Measurements from ENCODE around the gene GARNL3. TPM values are rescaled to one million over a fixed set of nuclear protein-coding genes. Genes with fewer than 3 reads are reported as not detected.

GARNL3 gene
- total RNA-seq, 1 donor from 2014 or later, result 7.8 TPM

GRCh38 chr9:127262602-127263001 is 2.0 kb upstream of the GARNL3 start:
- no peak overlapping the region for H3K27ac ChIP-seq
- ATAC-seq, result no peak

DNA sequence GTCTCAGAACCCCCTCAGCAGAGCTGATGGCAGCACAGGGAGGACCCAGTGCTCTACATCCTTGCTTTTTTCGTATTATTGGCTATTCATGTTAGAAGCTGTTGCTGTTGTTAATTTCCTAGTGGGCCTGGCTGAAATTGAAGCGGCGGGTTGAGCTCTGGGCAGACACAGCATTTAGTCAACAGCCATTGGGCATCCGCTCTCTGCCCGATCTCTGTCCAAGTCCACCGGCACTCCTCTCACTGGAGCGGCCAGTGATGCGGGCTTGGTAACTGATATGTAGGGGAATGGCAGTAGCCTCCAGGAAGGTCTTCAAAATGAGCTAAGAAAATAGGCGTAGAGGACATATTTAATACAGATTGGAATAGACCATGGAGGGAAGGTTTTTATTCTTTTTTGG is 1.3 kb upstream of the GARNL3 start:
- TF ChIP-seq, protein P1, sequence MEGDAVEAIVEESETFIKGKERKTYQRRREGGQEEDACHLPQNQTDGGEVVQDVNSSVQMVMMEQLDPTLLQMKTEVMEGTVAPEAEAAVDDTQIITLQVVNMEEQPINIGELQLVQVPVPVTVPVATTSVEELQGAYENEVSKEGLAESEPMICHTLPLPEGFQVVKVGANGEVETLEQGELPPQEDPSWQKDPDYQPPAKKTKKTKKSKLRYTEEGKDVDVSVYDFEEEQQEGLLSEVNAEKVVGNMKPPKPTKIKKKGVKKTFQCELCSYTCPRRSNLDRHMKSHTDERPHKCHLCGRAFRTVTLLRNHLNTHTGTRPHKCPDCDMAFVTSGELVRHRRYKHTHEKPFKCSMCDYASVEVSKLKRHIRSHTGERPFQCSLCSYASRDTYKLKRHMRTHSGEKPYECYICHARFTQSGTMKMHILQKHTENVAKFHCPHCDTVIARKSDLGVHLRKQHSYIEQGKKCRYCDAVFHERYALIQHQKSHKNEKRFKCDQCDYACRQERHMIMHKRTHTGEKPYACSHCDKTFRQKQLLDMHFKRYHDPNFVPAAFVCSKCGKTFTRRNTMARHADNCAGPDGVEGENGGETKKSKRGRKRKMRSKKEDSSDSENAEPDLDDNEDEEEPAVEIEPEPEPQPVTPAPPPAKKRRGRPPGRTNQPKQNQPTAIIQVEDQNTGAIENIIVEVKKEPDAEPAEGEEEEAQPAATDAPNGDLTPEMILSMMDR (IDR thresholded peaks at IDR 0.05), result no peak
- Histone ChIP-seq H3K27me3 (ENCODE audit: low read depth) (no peaks in the 10 kb centered on the region), H3K27ac (no peak overlapping the region), H3K4me3 (no peak overlapping the region), H3K36me3 (no peaks in the 10 kb centered on the region), H3K4me1 (no peaks in the 10 kb centered on the region), H3K9me3 (no peaks in the 10 kb centered on the region)
- ATAC-seq (no peak), DNase-seq (no peak)
- intact Hi-C loops (cut with DNase I), result no loop called here

More at GRCh38 chr9:127262602-127263001, 2.0 kb upstream of the GARNL3 start:
- Histone ChIP-seq H3K27me3 (ENCODE audit: low read depth) (no peaks in the 10 kb centered on the region), H3K9me3 (no peaks in the 10 kb centered on the region), H3K36me3 (no peaks in the 10 kb centered on the region), H3K4me1 (no peaks in the 10 kb centered on the region), H3K4me3 (no peak overlapping the region)
- TF ChIP-seq, protein P1 (IDR thresholded peaks at IDR 0.05), result no peak
- DNase-seq, result no peak
- intact Hi-C loops (cut with DNase I), result no loop called here

- Histone ChIP-seq H3K27ac (no peak overlapping the region), H3K4me3 (no peak overlapping the region), H3K27me3 (ENCODE audit: low read depth) (no peaks in the 10 kb centered on the region), H3K4me1 (no peaks in the 10 kb centered on the region), H3K9me3 (no peaks in the 10 kb centered on the region), H3K36me3 (no peaks in the 10 kb centered on the region)
- intact Hi-C loops (cut with DNase I), result no loop called here
- ATAC-seq, result no peak
- DNase-seq, result no peak
- TF ChIP-seq, protein P1 (IDR thresholded peaks at IDR 0.05), result no peak
Measured at GRCh38 chr9:127263664-127264063, 910 bp upstream of the GARNL3 start.

DNA sequence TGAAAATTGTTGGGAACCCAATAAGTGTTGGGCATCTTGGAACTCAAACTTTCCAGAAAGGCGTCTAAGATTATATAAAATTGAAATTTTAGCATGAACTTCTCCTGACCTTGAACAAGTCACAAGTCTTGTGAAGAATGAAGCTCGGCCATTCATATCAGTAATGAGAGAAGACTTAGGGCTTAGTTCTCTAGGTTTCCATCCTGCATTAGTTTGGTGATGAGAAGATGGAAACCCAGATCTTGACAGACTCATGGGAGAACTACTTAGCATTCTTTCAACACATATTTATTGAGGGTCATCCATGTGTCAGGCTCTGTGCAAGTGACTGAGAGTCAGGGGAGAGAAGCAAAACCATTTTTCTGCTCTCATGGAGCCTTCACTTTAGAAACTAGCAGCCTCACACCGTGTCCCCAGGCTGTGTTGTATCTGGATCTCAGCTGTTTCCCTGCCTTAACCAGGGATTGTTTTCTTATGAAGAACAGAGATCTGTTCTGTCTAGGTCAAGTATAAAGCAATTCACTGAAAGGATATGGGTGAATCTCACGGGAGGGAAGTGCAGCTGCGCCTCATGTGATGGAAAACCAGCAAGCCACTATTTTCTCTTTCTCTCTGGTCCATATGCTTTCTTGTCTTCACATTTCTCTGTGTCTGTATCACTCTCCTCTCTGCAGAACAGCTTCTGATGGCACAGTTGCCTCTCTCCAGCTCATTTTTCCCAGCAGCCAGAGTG is 3.4 kb downstream of the GARNL3 start:
- H3K27ac ChIP-seq, result no peak overlapping the region
- DNase-seq, result no peak
- H3K9me3 ChIP-seq, result no peaks in the 10 kb centered on the region
- TF ChIP-seq, protein P1 (IDR thresholded peaks at IDR 0.05), result no peak
- H3K4me3 ChIP-seq, result no peak overlapping the region
- H3K36me3 ChIP-seq, result no peaks in the 10 kb centered on the region
- H3K27me3 ChIP-seq (ENCODE audit: low read depth), result no peaks in the 10 kb centered on the region
- H3K4me1 ChIP-seq, result no peaks in the 10 kb centered on the region
- no peak for ATAC-seq
- intact Hi-C loops (cut with DNase I), result no loop called here

DNA sequence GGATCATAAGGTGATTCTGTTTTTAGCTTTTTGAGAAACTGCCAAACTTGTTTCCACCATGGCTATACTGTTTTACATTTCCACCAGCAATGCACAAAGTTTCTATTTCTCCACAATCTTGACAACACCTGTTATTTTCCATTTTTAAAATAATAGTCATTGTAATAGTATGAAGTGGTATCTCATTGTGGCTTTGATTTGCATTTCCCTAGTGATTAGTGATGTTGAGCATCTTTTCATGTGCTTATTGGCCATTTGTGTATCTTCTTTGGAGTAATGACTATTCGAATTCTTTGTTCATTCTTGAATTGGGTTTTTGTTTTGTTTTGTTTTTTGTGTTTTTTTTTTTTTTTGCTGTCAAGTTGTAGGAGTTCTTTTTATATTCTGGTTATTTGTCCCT is 4.9 kb downstream of the GARNL3 start:
- TF ChIP-seq, protein P1 (IDR thresholded peaks at IDR 0.05), result no peak
- DNase-seq, result no peak
- H3K27ac ChIP-seq, result no peak overlapping the region
- no peaks in the 10 kb centered on the region for H3K27me3 ChIP-seq (ENCODE audit: low read depth)
- H3K4me1 ChIP-seq, result no peaks in the 10 kb centered on the region
- no peaks in the 10 kb centered on the region for H3K9me3 ChIP-seq
- H3K36me3 ChIP-seq, result no peaks in the 10 kb centered on the region
- no peak for ATAC-seq
- no peak overlapping the region for H3K4me3 ChIP-seq
- intact Hi-C loops (cut with DNase I), result no loop called here

Measured in lower lobe of right lung (tissue), 2 donors.